PC-9 (cell line): ENCODE data around the gene RSPRY1.

Source experiments
- EZH2 ChIP-seq: fragments of 200-600 bp; sonication (generic); IDR thresholded peaks from 2 replicates; pipeline ENCODE4 v1.8.0; 2017; ENCODE audit warnings: antibody characterized with exemption, low read depth
- TF ChIP-seq, protein P1 (sequence below): fragments of 200-600 bp; sonication (generic); conservative IDR thresholded peaks from 2 replicates; pipeline ENCODE4 v1.6.1; 2017; ENCODE audit warnings: mixed run types, antibody characterized with exemption, mild to moderate bottlenecking, moderate library complexity

DNA sequence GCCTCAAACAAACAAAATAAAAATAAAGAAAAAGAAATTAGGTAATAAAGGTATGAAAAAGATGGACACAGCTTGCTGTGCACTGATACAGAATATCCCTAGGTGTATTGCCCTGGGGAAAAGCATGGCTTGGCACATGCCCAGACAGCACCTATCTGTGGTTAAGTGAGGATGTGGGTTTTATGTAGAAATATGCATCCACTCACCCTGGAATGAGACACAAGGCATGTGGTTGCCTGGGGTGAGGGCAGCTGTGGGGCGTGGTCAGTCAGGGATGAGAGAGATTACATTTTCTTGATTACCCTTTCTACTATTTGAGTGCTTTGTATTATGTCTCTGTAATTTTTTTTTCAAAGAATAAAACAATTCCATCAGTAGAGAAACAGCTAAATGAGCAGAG lies 91.5 kb downstream of the RSPRY1 start:
- TF ChIP-seq, protein P1, sequence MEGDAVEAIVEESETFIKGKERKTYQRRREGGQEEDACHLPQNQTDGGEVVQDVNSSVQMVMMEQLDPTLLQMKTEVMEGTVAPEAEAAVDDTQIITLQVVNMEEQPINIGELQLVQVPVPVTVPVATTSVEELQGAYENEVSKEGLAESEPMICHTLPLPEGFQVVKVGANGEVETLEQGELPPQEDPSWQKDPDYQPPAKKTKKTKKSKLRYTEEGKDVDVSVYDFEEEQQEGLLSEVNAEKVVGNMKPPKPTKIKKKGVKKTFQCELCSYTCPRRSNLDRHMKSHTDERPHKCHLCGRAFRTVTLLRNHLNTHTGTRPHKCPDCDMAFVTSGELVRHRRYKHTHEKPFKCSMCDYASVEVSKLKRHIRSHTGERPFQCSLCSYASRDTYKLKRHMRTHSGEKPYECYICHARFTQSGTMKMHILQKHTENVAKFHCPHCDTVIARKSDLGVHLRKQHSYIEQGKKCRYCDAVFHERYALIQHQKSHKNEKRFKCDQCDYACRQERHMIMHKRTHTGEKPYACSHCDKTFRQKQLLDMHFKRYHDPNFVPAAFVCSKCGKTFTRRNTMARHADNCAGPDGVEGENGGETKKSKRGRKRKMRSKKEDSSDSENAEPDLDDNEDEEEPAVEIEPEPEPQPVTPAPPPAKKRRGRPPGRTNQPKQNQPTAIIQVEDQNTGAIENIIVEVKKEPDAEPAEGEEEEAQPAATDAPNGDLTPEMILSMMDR: no peak
- no peak for TF ChIP-seq EZH2
